Neutrophil (primary cell): ENCODE results near the gene PRR13.

Experiments used
- H3K27ac ChIP-seq: fragments of 200-600 bp; sonication (generic); 2 replicates; pipeline ENCODE4 v1.5.1; 2016; ENCODE audit warnings: mild to moderate bottlenecking, moderate library complexity
- H3K27me3 ChIP-seq: fragments of 200-600 bp; sonication (generic); 2 replicates; pipeline ENCODE4 v1.6.0; 2016; ENCODE audit warnings: mild to moderate bottlenecking
- H3K36me3 ChIP-seq: fragments of 200-600 bp; sonication (generic); 2 replicates; pipeline ENCODE4 v1.5.1; 2017
- H3K4me1 ChIP-seq, 2 experiments: fragments of 200-600 bp in 1 of 2; sonication (generic) in 1 of 2; 1 replicate in 1 of 2; 2 replicates in 1 of 2; pipeline versions ENCODE4 v1.5.1 to v1.6.1; 2013 to 2016; ENCODE audit warnings: low read depth in 1 of 2, low read length in 1 of 2, mild to moderate bottlenecking in 1 of 2, moderate library complexity in 1 of 2; ENCODE audit not compliant: control insufficient read depth in 1 of 2, insufficient read depth in 1 of 2
- H3K4me3 ChIP-seq, 2 experiments: fragments of 200-600 bp in 1 of 2; sonication (generic) in 1 of 2; 1 replicate in 1 of 2; 2 replicates in 1 of 2; pipeline ENCODE4 v1.5.1; 2013 to 2016; ENCODE audit warnings: low read depth in 1 of 2, low read length in 1 of 2, mild to moderate bottlenecking in 1 of 2, moderate library complexity in 1 of 2
- H3K9me3 ChIP-seq: fragments of 200-600 bp; sonication (generic); 2 replicates; pipeline ENCODE4 v1.5.1; 2016
- TF ChIP-seq, protein P1 (sequence below): fragments of 200-600 bp; sonication (generic); IDR thresholded peaks from 2 replicates; pipeline ENCODE4 v1.5.1; 2016; ENCODE audit warnings: antibody characterized with exemption

PRR13 gene

DNA sequence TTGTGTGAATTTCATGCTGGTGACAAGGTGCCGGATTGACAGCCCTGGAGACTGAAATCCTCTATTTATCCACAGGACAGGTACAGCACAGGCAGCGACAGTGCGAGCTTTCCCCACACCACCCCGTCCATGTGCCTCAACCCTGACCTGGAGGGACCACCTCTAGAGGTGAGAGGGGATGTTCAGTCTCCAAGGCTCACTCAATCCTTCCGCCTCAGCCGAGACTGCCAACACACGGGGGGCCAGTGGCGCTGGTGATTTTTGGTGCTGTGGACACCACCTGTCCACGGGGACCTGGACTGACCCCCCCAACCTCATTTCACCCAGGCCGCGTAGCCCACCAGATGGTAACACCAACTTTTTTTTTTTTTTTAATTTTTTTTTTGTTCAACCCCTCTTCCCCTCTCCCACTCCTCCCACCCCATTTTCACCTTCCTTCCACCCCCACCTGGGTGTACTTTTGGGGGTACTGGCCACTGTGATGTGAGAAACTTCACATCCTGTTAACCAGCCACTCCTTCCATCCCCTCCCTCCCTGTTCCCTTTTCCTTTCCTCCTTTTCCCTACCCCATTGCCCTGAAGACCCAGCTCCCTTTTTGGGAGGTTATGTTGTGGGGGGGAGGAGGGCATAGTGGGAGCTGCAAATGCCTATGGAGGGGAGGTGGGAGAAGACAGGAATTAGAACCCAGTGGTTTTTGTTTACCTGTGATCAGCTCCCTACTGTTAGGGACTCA, 23.3 kb downstream of the PRR13 start:
- H3K9me3 ChIP-seq, result no peaks in the 10 kb centered on the region
- H3K4me3 ChIP-seq, result no peak overlapping the region
- H3K27ac ChIP-seq, result peak overlapping the region; percentile 10
- no peaks in the 10 kb centered on the region for H3K4me1 ChIP-seq
- TF ChIP-seq, protein P1, sequence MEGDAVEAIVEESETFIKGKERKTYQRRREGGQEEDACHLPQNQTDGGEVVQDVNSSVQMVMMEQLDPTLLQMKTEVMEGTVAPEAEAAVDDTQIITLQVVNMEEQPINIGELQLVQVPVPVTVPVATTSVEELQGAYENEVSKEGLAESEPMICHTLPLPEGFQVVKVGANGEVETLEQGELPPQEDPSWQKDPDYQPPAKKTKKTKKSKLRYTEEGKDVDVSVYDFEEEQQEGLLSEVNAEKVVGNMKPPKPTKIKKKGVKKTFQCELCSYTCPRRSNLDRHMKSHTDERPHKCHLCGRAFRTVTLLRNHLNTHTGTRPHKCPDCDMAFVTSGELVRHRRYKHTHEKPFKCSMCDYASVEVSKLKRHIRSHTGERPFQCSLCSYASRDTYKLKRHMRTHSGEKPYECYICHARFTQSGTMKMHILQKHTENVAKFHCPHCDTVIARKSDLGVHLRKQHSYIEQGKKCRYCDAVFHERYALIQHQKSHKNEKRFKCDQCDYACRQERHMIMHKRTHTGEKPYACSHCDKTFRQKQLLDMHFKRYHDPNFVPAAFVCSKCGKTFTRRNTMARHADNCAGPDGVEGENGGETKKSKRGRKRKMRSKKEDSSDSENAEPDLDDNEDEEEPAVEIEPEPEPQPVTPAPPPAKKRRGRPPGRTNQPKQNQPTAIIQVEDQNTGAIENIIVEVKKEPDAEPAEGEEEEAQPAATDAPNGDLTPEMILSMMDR, result no peak
- H3K36me3 ChIP-seq, result peaks cover 100% of the 10 kb centered on the region
- H3K27me3 ChIP-seq, result no peaks in the 10 kb centered on the region

DNA sequence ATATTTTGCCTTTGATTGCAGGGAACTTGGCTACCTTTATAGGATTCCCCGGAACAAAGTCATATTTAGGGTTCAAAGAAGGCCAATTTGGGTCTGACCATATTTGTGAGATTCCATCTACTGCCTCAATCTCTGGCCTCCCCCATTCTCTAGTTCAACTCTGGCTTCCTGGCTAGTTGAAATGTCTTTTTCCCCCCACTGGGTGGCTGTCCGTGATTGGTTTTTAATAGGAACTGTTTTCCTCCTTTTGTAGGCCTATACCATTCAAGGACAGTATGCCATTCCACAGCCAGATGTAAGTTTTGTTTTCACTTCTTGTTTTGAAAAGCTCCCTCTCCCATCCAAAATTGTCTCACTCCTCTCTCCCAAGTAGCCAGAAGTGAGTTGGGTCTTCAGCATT, 24.1 kb downstream of the PRR13 start:
- TF ChIP-seq, protein P1, result no peak
- Histone ChIP-seq H3K4me1 (no peaks in the 10 kb centered on the region), H3K4me3 (no peak overlapping the region), H3K27ac (peak overlapping the region; percentile 10), H3K27me3 (no peaks in the 10 kb centered on the region), H3K9me3 (no peaks in the 10 kb centered on the region), H3K36me3 (peaks cover 100% of the 10 kb centered on the region)

DNA sequence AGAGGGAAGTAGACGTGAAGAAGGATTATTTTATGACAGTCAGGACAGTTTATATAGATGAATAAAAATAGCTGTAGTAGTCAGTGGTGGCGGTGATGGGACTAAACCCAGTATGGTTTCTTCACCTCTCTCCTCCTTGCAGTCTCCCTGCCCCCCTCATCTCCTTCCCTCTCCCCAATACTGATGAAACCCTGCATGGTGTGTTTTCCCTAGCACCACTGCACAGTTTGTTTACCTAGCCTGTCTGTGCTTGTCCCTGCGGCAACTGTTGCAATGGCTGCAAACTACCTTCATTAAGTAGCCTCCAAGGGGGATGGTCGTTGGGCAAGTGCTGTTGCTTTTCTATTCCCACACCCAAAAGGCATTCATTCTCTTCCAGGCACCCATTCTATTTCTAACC, 25.1 kb downstream of the PRR13 start:
- H3K36me3 ChIP-seq, result peaks cover 100% of the 10 kb centered on the region

DNA sequence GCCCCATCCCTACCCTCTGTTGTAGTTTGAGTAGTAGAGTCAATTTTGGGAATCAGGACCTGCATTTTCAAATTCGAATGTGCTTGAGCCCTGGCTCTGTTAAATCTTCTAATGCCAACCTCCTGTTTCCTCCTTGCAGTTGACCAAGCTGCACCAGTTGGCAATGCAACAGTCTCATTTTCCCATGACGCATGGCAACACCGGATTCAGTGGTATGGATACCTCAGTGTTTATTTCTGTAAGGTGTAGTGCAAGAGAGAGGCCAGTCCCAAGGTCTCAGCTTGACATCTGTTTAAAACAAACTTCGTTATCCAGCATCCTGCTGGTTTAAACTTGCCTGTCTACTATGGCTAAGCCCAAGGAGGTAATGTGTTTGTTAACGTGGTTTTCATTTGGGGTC, 25.5 kb downstream of the PRR13 start:
- Histone ChIP-seq H3K27ac (no peak overlapping the region), H3K27me3 (no peaks in the 10 kb centered on the region), H3K9me3 (no peaks in the 10 kb centered on the region), H3K4me1 (no peaks in the 10 kb centered on the region), H3K4me3 (no peak overlapping the region), H3K36me3 (peaks cover 100% of the 10 kb centered on the region)
- TF ChIP-seq, protein P1, result no peak

More for the DNA sequence above, 25.1 kb downstream of the PRR13 start:
- Histone ChIP-seq H3K27ac (no peak overlapping the region), H3K27me3 (no peaks in the 10 kb centered on the region), H3K4me1 (no peaks in the 10 kb centered on the region), H3K4me3 (no peak overlapping the region), H3K9me3 (no peaks in the 10 kb centered on the region)
- TF ChIP-seq, protein P1, result no peak

DNA sequence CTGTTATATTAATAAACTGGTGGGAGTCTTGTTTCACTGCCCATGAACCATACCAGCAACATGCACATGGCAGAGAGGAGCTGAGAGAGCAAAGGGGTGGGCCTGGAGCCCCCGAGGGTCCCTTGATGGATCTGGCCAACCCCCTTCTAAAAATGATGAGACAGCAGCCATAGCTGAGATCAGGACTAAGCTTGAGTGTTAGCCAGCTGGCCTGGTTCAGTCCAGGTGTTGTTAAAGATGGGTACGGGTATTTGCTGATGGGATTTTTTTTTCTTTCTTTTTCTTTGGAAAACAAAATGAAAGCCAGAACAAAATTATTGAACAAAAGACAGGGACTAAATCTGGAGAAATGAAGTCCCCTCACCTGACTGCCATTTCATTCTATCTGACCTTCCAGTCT, 26.3 kb downstream of the PRR13 start:
- no peaks in the 10 kb centered on the region for H3K4me1 ChIP-seq
- no peak overlapping the region for H3K4me3 ChIP-seq
- H3K27me3 ChIP-seq, result no peaks in the 10 kb centered on the region
- peaks cover 100% of the 10 kb centered on the region for H3K36me3 ChIP-seq
- TF ChIP-seq, protein P1, result no peak
- no peaks in the 10 kb centered on the region for H3K9me3 ChIP-seq
- no peak overlapping the region for H3K27ac ChIP-seq
